Suprapubic skin (tissue), 4 donors: Measurements from ENCODE around the gene SLC22A4. TPM values are rescaled to one million over a fixed set of nuclear protein-coding genes. Genes with fewer than 3 reads are reported as not detected.
A peak's percentile ranks its signal among the peaks of the same experiment; 100 is the strongest.

Source experiments
- DNase-seq, 2 donors: peaks; one replicate each; pipeline ENCODE4 v3.0.0-alpha.2; 2019; ENCODE audit warnings: low spot score in 2 of 2
- H3K27ac ChIP-seq: fragments of 200-600 bp; sonication (generic); one replicate; pipeline ENCODE4 v1.5.1; 2019
- H3K27me3 ChIP-seq: fragments of 200-600 bp; sonication (generic); one replicate; pipeline ENCODE4 v1.5.1; 2019
- H3K36me3 ChIP-seq: fragments of 200-600 bp; sonication (generic); one replicate; pipeline ENCODE4 v1.5.1; 2019
- H3K4me1 ChIP-seq: fragments of 200-600 bp; sonication (generic); one replicate; pipeline ENCODE4 v1.5.1; 2019
- H3K4me3 ChIP-seq: fragments of 200-600 bp; sonication (generic); one replicate; pipeline ENCODE4 v1.5.1; 2019; ENCODE audit warnings: mild to moderate bottlenecking
- H3K9me3 ChIP-seq: fragments of 200-600 bp; sonication (generic); one replicate; pipeline ENCODE4 v1.5.1; 2019
- EP300 ChIP-seq: sonication (generic); formaldehyde crosslinking; IDR thresholded peaks from one replicate; pipeline ENCODE4 v1.6.1; 2017; ENCODE audit warnings: antibody characterized with exemption
- POLR2A ChIP-seq, 2 donors: fragments of 450-650 bp; IDR thresholded peaks; one replicate each; pipeline ENCODE4 v1.6.1; 2017; ENCODE audit warnings: antibody characterized with exemption in 2 of 2, mild to moderate bottlenecking in 2 of 2, moderate library complexity in 2 of 2
- POLR2AphosphoS5 ChIP-seq, 3 donors: sonication (generic); formaldehyde crosslinking; IDR thresholded peaks; one replicate each; pipeline ENCODE4 v1.6.1; 2017; ENCODE audit warnings: antibody characterized with exemption in 3 of 3
- whole genome bisulfite sequencing: methylation state at CpG from one replicate; pipeline ENCODE4 v1.1.5; 2018; 5-methylcytosine and 5-hydroxymethylcytosine counted together
- total RNA-seq, 4 donors: library from RNA; depleted of rRNA; stranded (reverse); fragments of >200 nt; gene quantifications; one replicate each; pipeline ENCODE4 v1.1.0, GENCODE V29; 2016
- TF ChIP-seq, protein P1 (sequence below), 2 donors: fragments of 200-600 bp in 1 of 2; fragments of 450-650 bp in 1 of 2; sonication (generic) in 1 of 2; IDR thresholded peaks; one replicate each; pipeline ENCODE4 v1.5.1; 2016 to 2019; ENCODE audit warnings: antibody characterized with exemption in 2 of 2, mild to moderate bottlenecking in 1 of 2, moderate library complexity in 1 of 2

SLC22A4 gene
- total RNA-seq, 4 donors from 2014 or later, result 0.32 to 1.9 (median 1.3) TPM

DNA sequence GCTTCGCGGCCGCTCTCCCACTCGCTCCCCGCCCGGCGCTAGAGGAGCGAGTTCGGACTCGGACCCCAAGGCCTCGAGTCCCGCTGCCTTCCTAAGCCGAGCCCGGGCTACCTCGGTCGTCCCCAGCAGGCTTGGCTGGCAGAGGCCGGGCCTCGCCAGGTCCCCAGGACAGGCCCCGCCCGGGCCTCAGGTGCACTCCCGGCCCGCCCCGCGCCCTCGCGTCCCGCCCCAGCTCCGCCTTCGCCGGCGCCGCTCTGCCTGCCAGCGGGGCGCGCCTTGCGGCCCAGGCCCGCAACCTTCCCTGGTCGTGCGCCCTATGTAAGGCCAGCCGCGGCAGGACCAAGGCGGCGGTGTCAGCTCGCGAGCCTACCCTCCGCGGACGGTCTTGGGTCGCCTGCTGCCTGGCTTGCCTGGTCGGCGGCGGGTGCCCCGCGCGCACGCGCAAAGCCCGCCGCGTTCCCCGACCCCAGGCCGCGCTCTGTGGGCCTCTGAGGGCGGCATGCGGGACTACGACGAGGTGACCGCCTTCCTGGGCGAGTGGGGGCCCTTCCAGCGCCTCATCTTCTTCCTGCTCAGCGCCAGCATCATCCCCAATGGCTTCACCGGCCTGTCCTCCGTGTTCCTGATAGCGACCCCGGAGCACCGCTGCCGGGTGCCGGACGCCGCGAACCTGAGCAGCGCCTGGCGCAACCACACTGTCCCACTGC is 75.4 kb downstream of the SLC22A4 start, which contains the start of gene SLC22A5:
SLC22A5 (plus strand) TSS at position 237 of the 707 bp plus-strand sequence; CDS start at position 500, 263 bp downstream.
- Histone ChIP-seq H3K4me1 (peaks cover 40% of the 10 kb centered on the region), H3K36me3 (no peaks in the 10 kb centered on the region), H3K27me3 (no peaks in the 10 kb centered on the region), H3K9me3 (no peaks in the 10 kb centered on the region), H3K4me3 (peak within 1 kb of the TSS; percentile 85), H3K27ac (peak within 1 kb of the TSS; percentile 86)
- WGBS, result 0% methylated on average over 28 of the region's 83 CpGs
- peak in 1 of 2 donors; percentile 82 for DNase-seq
- peak in 1 of 2 donors; percentile 51 for TF ChIP-seq POLR2A (IDR thresholded peaks at IDR 0.05)
- no peak for TF ChIP-seq POLR2AphosphoS5 (IDR thresholded peaks at IDR 0.05)

- TF ChIP-seq, protein P1, sequence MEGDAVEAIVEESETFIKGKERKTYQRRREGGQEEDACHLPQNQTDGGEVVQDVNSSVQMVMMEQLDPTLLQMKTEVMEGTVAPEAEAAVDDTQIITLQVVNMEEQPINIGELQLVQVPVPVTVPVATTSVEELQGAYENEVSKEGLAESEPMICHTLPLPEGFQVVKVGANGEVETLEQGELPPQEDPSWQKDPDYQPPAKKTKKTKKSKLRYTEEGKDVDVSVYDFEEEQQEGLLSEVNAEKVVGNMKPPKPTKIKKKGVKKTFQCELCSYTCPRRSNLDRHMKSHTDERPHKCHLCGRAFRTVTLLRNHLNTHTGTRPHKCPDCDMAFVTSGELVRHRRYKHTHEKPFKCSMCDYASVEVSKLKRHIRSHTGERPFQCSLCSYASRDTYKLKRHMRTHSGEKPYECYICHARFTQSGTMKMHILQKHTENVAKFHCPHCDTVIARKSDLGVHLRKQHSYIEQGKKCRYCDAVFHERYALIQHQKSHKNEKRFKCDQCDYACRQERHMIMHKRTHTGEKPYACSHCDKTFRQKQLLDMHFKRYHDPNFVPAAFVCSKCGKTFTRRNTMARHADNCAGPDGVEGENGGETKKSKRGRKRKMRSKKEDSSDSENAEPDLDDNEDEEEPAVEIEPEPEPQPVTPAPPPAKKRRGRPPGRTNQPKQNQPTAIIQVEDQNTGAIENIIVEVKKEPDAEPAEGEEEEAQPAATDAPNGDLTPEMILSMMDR (IDR thresholded peaks at IDR 0.05), result no peak
- TF ChIP-seq POLR2AphosphoS5 (IDR thresholded peaks at IDR 0.05) (no peak), POLR2A (IDR thresholded peaks at IDR 0.05) (no peak), EP300 (no peak)
- Histone ChIP-seq H3K27me3 (no peaks in the 10 kb centered on the region), H3K4me3 (peak overlapping the region; percentile 85), H3K27ac (peak overlapping the region; percentile 86), H3K4me1 (peaks cover 35% of the 10 kb centered on the region), H3K36me3 (no peaks in the 10 kb centered on the region), H3K9me3 (no peaks in the 10 kb centered on the region)
- no peak for DNase-seq
- 25% methylated on average over 20 of the region's 34 CpGs for WGBS
Measured at GRCh38 chr5:132370181-132370970, 76.2 kb downstream of the SLC22A4 start.

DNA sequence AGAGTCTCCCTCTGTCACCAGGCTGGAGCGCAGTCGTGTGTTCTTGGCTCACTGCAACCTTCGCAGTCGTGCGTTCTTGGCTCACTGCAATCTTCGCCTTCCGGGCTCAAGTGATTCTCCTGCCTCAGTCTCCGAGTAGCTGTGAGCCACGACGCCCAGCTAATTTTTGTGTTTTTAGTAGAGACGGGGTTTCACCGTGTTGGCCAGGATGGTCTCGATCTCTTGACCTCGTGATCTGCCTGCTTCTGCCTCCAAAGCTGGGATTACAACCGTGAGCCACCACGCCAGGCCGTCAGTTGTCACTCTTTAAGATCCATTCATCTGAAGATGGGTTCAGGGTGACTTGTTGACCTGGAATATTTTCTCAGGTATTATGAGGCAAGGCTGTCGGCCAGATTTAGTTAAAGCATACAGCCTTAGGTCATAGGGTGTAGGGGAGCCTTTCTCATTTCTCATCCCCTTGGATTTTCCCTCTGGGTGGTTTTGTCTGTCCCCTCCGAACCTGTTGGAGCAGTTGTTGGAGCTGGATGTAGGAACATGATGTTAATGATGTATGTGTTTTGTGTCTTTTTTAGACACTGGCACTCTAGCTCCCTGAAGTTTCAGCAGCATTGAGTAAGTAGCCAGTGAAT is 76.9 kb downstream of the SLC22A4 start:
- H3K27ac ChIP-seq, result no peak overlapping the region
- peak overlapping the region; percentile 85 for H3K4me3 ChIP-seq
- no peak for TF ChIP-seq POLR2AphosphoS5 (IDR thresholded peaks at IDR 0.05)
- TF ChIP-seq EP300, result no peak
- TF ChIP-seq, protein P1 (IDR thresholded peaks at IDR 0.05), result no peak
- TF ChIP-seq POLR2A (IDR thresholded peaks at IDR 0.05), result no peak
- H3K9me3 ChIP-seq, result no peaks in the 10 kb centered on the region
- no peaks in the 10 kb centered on the region for H3K27me3 ChIP-seq
- peaks cover 39% of the 10 kb centered on the region for H3K4me1 ChIP-seq
- H3K36me3 ChIP-seq, result no peaks in the 10 kb centered on the region
- DNase-seq, result no peak
- 60% methylated on average over 19 of the region's 19 CpGs for WGBS

DNA sequence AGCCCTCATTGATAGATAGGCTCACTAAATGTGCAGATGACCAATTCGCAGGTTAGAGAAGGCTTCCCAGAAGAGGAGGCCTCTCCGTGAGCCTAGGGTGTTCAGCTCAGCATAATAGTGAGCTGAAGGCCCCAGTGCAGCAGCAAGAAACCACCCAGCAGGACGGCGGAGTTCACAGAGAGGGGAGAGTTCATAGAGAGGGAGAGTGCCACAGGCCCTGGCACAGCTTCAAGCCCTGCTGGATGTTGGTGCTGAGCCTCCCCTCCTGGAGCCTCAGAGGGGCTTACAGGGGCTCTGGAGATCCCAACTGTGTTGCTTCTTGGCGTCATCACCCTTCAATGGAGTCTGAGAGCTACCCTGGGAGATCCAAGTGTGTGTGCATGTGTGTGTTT is 77.4 kb downstream of the SLC22A4 start:
- Histone ChIP-seq H3K36me3 (no peaks in the 10 kb centered on the region), H3K4me1 (peaks cover 41% of the 10 kb centered on the region), H3K9me3 (no peaks in the 10 kb centered on the region), H3K4me3 (no peak overlapping the region), H3K27me3 (no peaks in the 10 kb centered on the region), H3K27ac (no peak overlapping the region)
- DNase-seq, result no peak
- 80% methylated on average over 5 of the region's 5 CpGs for WGBS
- no peak for TF ChIP-seq POLR2A (IDR thresholded peaks at IDR 0.05)
- no peak for TF ChIP-seq POLR2AphosphoS5 (IDR thresholded peaks at IDR 0.05)
- TF ChIP-seq EP300, result no peak
- TF ChIP-seq, protein P1 (IDR thresholded peaks at IDR 0.05), result no peak

DNA sequence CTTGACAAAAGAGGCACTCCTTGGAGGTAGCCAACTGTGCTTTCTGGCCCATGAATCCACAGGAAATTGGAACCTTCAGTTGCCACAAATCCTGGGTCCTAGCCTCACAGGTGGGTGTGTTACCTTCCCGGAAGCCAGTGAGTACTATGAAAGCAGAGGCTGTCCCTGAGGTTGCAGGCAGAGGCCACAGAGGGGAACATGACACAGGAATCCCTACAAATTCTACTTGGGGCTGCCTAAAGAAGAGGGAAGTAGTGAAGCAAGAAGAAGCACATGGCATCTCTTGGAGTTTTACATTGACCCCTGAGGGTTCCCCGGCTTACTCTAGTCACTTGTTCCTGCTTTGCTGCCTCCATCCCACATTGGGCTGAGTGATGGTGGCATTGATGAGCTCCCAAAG is 77.9 kb downstream of the SLC22A4 start:
- DNase-seq, result no peak
- 53% methylated on average over 2 of the region's 2 CpGs for WGBS
- no peak overlapping the region for H3K4me3 ChIP-seq

More for the DNA sequence above, 77.9 kb downstream of the SLC22A4 start:
- no peaks in the 10 kb centered on the region for H3K27me3 ChIP-seq
- H3K27ac ChIP-seq, result no peak overlapping the region
- H3K4me1 ChIP-seq, result peaks cover 46% of the 10 kb centered on the region
- H3K9me3 ChIP-seq, result no peaks in the 10 kb centered on the region
- no peaks in the 10 kb centered on the region for H3K36me3 ChIP-seq
- TF ChIP-seq, protein P1 (IDR thresholded peaks at IDR 0.05), result no peak
- TF ChIP-seq POLR2A (IDR thresholded peaks at IDR 0.05) (no peak), EP300 (no peak), POLR2AphosphoS5 (IDR thresholded peaks at IDR 0.05) (no peak)
